Calu3 (cell line): ENCODE measurements around the gene CHST7. TPM values are rescaled to one million over a fixed set of nuclear protein-coding genes. Genes with fewer than 3 reads are reported as not detected.

Experiments used
- BruUV-seq: library from RNA; stranded (reverse); fragments of 400-500 nt; replicated peaks from 2 replicates; lab custom pipeline; 2021; lab: Mats Ljungman, UMichigan
- CTCF ChIA-PET: fragments of 300-600 bp; sonication (Branson Sonifier 250); formaldehyde crosslinking; loops from one replicate; lab custom pipeline; 2022; ENCODE audit warnings: antibody characterized with exemption; lab: Charles Lee
- DNase-seq: peaks from one replicate; pipeline ENCODE4 v3.0.0; 2022
- H3K27ac Mint-ChIP-seq: one replicate; pipeline ENCODE4 v1.8.0; 2022; ENCODE audit warnings: mixed read lengths; ENCODE audit not compliant: unreplicated experiment
- H3K27me3 Mint-ChIP-seq: one replicate; pipeline ENCODE4 v1.8.0; 2022; ENCODE audit warnings: mixed read lengths; ENCODE audit not compliant: unreplicated experiment
- H3K36me3 Mint-ChIP-seq: one replicate; pipeline ENCODE4 v1.8.0; 2022; ENCODE audit warnings: mild to moderate bottlenecking, moderate library complexity, mixed read lengths; ENCODE audit not compliant: insufficient read depth, unreplicated experiment
- H3K4me1 Mint-ChIP-seq: one replicate; pipeline ENCODE4 v1.8.0; 2022; ENCODE audit warnings: mild to moderate bottlenecking, low read depth, mixed read lengths; ENCODE audit not compliant: unreplicated experiment
- H3K4me3 Mint-ChIP-seq: one replicate; pipeline ENCODE4 v1.8.0; 2022; ENCODE audit warnings: mild to moderate bottlenecking, low read depth, moderate library complexity, mixed read lengths; ENCODE audit not compliant: unreplicated experiment
- H3K9me3 Mint-ChIP-seq: one replicate; pipeline ENCODE4 v1.8.0; 2022; ENCODE audit warnings: low read depth, mixed read lengths; ENCODE audit not compliant: unreplicated experiment
- CTCF ChIP-seq: fragments of 200-600 bp; IDR thresholded peaks from one replicate; pipeline ENCODE4 v1.8.0; 2022; ENCODE audit warnings: antibody characterized with exemption; ENCODE audit not compliant: unreplicated experiment
- intact Hi-C: fragments of 100-400 bp; cut with micrococcal nuclease; formaldehyde crosslinking; loops from one replicate; pipeline ENCODE4 v1.10.0; 2022; ENCODE audit not compliant: unreplicated experiment
- total RNA-seq: library from RNA; stranded (reverse); gene quantifications from 2 replicates; pipeline ENCODE4 v1.2.3, GENCODE V29; 2022

The CHST7 gene
- total RNA-seq, 1 experiment from 2014 or later: 8.3 TPM

GRCh38 chrX:46575586-46575985 is 2.0 kb downstream of the CHST7 start:
- no peaks in the 10 kb centered on the region for H3K9me3 Mint-ChIP-seq
- DNase-seq: no peak

GRCh38 chrX:46575991-46576392 is 2.4 kb downstream of the CHST7 start:
- CTCF ChIA-PET: no interaction called here
- intact Hi-C loops: no loop called here
- no peak for DNase-seq
- Mint-ChIP-seq H3K27ac (no peak overlapping the region), H3K36me3 (peaks cover 35% of the 10 kb centered on the region), H3K4me1 (peaks cover 30% of the 10 kb centered on the region), H3K9me3 (no peaks in the 10 kb centered on the region), H3K4me3 (peak overlapping the region; percentile 95), H3K27me3 (no peaks in the 10 kb centered on the region)
- no peak for TF ChIP-seq CTCF
- no TSS peak for BruUV-seq

More at GRCh38 chrX:46575586-46575985, 2.0 kb downstream of the CHST7 start:
- intact Hi-C loops: no loop called here
- Mint-ChIP-seq H3K27ac (no peak overlapping the region), H3K4me3 (peak overlapping the region; percentile 95), H3K4me1 (peaks cover 30% of the 10 kb centered on the region), H3K27me3 (no peaks in the 10 kb centered on the region), H3K36me3 (peaks cover 35% of the 10 kb centered on the region)
- CTCF ChIA-PET: no interaction called here
- TF ChIP-seq CTCF: no peak
- no TSS peak for BruUV-seq

- intact Hi-C loops: no loop called here
- peak overlapping the region; percentile 95 for H3K4me3 Mint-ChIP-seq
- no peak for DNase-seq
- no peaks in the 10 kb centered on the region for H3K9me3 Mint-ChIP-seq
- peaks cover 35% of the 10 kb centered on the region for H3K36me3 Mint-ChIP-seq
- TF ChIP-seq CTCF: no peak
- no peaks in the 10 kb centered on the region for H3K27me3 Mint-ChIP-seq
- H3K27ac Mint-ChIP-seq: no peak overlapping the region
- H3K4me1 Mint-ChIP-seq: peaks cover 30% of the 10 kb centered on the region
- no TSS peak for BruUV-seq
- CTCF ChIA-PET: no interaction called here
Observed at GRCh38 chrX:46576458-46576857, 2.9 kb downstream of the CHST7 start.

GRCh38 chrX:46577221-46578005 is 3.8 kb downstream of the CHST7 start:
- H3K4me3 Mint-ChIP-seq: no peak overlapping the region

More at GRCh38 chrX:46577221-46578005, 3.8 kb downstream of the CHST7 start:
- Mint-ChIP-seq H3K9me3 (no peaks in the 10 kb centered on the region), H3K27me3 (no peaks in the 10 kb centered on the region), H3K36me3 (peaks cover 35% of the 10 kb centered on the region), H3K27ac (no peak overlapping the region), H3K4me1 (peaks cover 24% of the 10 kb centered on the region)
- TF ChIP-seq CTCF: no peak
- CTCF ChIA-PET: no interaction called here
- no TSS peak for BruUV-seq
- DNase-seq: no peak
- intact Hi-C loops: no loop called here
